Mesothelial cell of epicardium (in vitro differentiated cells): ENCODE data around the gene HTR3D. TPM values are rescaled to one million over a fixed set of nuclear protein-coding genes. Genes with fewer than 3 reads are reported as not detected.

Experiments
- DNase-seq, 2 experiments: peaks; one replicate each; pipeline ENCODE4 v3.0.0; 2021; ENCODE audit warnings: low spot score in 2 of 2; ENCODE audit not compliant: unreplicated experiment in 2 of 2
- H3K27ac Mint-ChIP-seq: 2 replicates; pipeline ENCODE4 v1.8.0; 2021; ENCODE audit warnings: mixed read lengths
- H3K27me3 Mint-ChIP-seq: 2 replicates; pipeline ENCODE4 v1.8.0; 2021; ENCODE audit warnings: low read depth, mixed read lengths
- H3K36me3 Mint-ChIP-seq: 2 replicates; pipeline ENCODE4 v1.8.0; 2021; ENCODE audit warnings: mixed read lengths
- H3K4me1 Mint-ChIP-seq: 2 replicates; pipeline ENCODE4 v1.8.0; 2021; ENCODE audit warnings: mixed read lengths
- H3K4me3 Mint-ChIP-seq: 2 replicates; pipeline ENCODE4 v1.8.0; 2021; ENCODE audit warnings: mild to moderate bottlenecking, moderate library complexity, mixed read lengths
- H3K9me3 Mint-ChIP-seq: 2 replicates; pipeline ENCODE4 v1.8.0; 2021; ENCODE audit warnings: mixed read lengths
- total RNA-seq: library from RNA; stranded (reverse); gene quantifications from 3 replicates; pipeline ENCODE4 v1.2.1, GENCODE V29; 2021
- TF ChIP-seq, protein P1 (sequence below): fragments of 200-600 bp; sonication (generic); IDR thresholded peaks from one replicate; pipeline ENCODE4 v1.5.0; 2021; ENCODE audit warnings: antibody characterized with exemption; ENCODE audit not compliant: unreplicated experiment

The HTR3D gene
- total RNA-seq, 1 donor from 2014 or later, result not detected

DNA sequence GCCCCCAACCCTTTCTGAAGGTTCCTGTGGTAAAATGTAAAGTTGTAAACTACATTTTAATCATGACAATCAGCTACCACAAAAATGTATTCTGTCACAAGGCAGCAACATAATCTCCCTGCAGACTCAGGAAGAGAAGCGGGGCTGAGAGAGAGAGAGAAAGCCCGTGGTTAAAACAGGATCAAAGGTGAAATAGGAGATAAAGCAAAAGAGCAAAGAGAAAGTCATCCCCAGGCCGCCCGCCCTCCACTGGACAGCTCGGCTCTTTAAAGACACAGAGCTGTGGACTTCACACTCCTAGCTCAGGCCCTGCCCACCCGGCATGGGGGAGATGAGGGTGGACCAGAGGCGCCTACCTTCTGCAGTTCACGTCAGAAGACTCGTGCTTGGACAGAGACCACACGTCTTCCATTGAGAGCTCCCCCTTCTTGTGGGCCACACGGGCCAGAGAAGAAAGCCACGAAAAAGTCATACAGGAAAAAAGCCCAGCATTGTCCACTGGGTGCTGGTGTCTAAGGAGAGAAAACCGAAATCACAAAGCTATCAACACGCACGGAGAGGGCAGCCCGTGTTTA is 43.2 kb upstream of the HTR3D start:
- H3K27me3 Mint-ChIP-seq, result no peaks in the 10 kb centered on the region
- TF ChIP-seq, protein P1, sequence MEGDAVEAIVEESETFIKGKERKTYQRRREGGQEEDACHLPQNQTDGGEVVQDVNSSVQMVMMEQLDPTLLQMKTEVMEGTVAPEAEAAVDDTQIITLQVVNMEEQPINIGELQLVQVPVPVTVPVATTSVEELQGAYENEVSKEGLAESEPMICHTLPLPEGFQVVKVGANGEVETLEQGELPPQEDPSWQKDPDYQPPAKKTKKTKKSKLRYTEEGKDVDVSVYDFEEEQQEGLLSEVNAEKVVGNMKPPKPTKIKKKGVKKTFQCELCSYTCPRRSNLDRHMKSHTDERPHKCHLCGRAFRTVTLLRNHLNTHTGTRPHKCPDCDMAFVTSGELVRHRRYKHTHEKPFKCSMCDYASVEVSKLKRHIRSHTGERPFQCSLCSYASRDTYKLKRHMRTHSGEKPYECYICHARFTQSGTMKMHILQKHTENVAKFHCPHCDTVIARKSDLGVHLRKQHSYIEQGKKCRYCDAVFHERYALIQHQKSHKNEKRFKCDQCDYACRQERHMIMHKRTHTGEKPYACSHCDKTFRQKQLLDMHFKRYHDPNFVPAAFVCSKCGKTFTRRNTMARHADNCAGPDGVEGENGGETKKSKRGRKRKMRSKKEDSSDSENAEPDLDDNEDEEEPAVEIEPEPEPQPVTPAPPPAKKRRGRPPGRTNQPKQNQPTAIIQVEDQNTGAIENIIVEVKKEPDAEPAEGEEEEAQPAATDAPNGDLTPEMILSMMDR, result no peak
- no peaks in the 10 kb centered on the region for H3K9me3 Mint-ChIP-seq
- peak overlapping the region; percentile 34 for H3K27ac Mint-ChIP-seq
- H3K4me1 Mint-ChIP-seq, result peaks cover 13% of the 10 kb centered on the region
- no peak for DNase-seq
- H3K36me3 Mint-ChIP-seq, result peaks cover 26% of the 10 kb centered on the region
- H3K4me3 Mint-ChIP-seq, result no peak overlapping the region

DNA sequence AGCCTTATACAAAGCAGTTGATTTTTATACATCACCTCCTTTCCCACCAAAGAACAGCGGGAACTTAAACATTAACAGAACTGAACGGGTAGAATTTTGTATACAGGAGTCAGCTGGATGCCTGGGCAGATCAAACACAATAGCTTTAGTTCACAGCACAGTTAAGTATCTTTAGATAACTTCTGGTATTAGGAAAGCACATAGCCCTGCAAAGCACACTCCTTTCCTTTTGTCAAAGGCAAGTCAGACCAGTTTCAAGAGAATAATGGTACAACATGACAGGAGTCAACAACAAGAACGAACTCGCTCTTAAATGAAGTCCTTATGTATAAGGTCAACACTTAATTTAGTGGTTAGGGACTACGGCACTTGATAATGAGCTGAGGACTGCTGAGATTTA is 40.1 kb upstream of the HTR3D start:
- Mint-ChIP-seq H3K4me1 (peaks cover 13% of the 10 kb centered on the region), H3K27ac (peak overlapping the region; percentile 52), H3K27me3 (no peaks in the 10 kb centered on the region), H3K36me3 (peaks cover 13% of the 10 kb centered on the region), H3K9me3 (no peaks in the 10 kb centered on the region), H3K4me3 (no peak overlapping the region)
- DNase-seq, result no peak
- TF ChIP-seq, protein P1, result no peak

DNA sequence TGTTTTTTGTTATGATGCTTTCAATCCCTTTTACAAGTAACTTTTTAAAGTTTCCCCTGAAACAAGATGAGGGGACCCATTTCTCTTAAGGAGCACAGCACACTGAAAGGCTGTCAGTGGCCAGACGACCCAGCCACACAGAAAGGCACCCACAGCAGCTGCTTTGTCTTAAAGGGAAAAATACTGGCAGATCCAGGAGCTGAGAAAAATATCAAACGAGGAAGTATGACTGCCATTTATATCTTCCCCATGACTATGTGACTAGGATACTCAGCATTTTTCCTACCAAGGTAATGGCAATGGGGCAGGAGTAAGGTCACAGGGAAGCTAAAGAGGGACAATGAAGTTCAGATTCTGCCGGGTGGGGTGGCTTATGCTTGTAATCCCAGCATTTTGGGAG is 29.8 kb upstream of the HTR3D start:
- TF ChIP-seq, protein P1, result no peak
- Mint-ChIP-seq H3K36me3 (peaks cover 5% of the 10 kb centered on the region), H3K27me3 (no peaks in the 10 kb centered on the region), H3K4me3 (no peak overlapping the region), H3K4me1 (peaks cover 22% of the 10 kb centered on the region), H3K27ac (peak overlapping the region; percentile 74), H3K9me3 (no peaks in the 10 kb centered on the region)
- no peak for DNase-seq

DNA sequence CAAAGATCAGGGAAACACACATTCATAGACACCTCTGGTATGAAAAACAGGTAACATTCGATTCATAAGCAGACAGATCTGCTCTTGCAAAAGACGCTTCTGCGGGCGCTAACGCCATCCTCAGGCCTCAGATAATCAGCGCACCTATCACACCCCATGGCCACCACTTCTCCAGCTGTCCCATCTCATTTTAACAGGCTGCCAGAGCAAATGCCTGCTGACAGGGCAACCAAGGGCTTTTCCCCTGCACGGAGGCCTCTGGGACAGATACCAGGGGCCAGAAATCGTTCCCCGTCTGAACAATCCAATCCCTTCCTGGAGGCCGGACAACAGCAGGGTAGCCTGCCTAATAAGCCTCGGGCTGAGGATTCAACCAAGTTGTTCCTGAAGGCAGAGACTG is 29.1 kb upstream of the HTR3D start:
- H3K36me3 Mint-ChIP-seq, result peaks cover 5% of the 10 kb centered on the region
- no peak overlapping the region for H3K4me3 Mint-ChIP-seq
- peaks cover 24% of the 10 kb centered on the region for H3K4me1 Mint-ChIP-seq
- TF ChIP-seq, protein P1, result no peak
- no peaks in the 10 kb centered on the region for H3K27me3 Mint-ChIP-seq
- no peaks in the 10 kb centered on the region for H3K9me3 Mint-ChIP-seq
- no peak overlapping the region for H3K27ac Mint-ChIP-seq
- DNase-seq, result no peak

DNA sequence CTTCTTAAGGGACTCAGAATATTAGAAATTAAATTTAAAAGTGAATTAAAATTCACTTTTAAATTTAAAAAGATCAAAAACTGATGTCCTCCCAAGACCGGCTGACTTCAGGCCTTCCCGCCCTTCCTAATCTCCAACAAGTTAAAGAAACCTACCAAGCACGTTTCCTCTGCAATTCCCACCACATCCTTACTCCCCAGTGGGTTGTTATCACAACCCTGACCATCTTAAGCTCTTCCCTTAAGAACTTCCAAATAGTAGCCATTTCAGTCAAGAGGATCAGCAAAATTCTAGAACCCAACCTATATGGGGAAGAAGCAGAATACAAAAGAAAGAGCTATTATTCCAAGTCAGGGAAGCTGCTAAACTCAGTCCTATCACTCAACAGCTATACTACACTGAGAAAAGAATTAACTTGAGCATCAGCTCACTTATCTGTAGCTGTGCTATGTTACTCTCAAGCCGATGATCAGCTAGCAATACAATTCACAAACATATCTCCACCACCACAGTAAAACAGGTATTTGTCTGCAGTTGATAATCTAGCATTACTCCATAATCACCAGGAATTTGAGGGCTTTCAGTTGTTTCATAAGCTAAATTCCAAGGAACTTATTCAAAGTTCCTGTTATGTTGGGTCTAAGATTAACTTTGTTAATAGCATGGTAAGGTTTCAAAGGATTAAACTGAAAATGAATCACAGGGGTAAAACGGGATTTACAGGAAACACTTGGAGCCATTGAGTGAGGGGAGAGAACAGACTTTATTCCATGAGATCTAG is 28.2 kb upstream of the HTR3D start:
- Mint-ChIP-seq H3K4me1 (peaks cover 26% of the 10 kb centered on the region), H3K9me3 (no peaks in the 10 kb centered on the region), H3K27me3 (no peaks in the 10 kb centered on the region), H3K27ac (peak overlapping the region; percentile 13), H3K36me3 (peaks cover 5% of the 10 kb centered on the region), H3K4me3 (no peak overlapping the region)
- no peak for DNase-seq
- TF ChIP-seq, protein P1, result no peak
